K562 (cell line): Measurements from ENCODE around the gene ABCC1. TPM values are rescaled to one million over a fixed set of nuclear protein-coding genes. Genes with fewer than 3 reads are reported as not detected.

Source experiments
- ATAC-seq: fragments of 200-7000 bp; cut with Tn5 transposase; 3 replicates; pipeline ENCODE4 v1.9.1; 2020; ENCODE audit warnings: moderate library complexity
- BruUV-seq: library from RNA; stranded (reverse); fragments of 400-500 nt; replicated peaks from 2 replicates; lab custom pipeline; 2021; lab: Mats Ljungman, UMichigan
- CTCF ChIA-PET: fragments of 300-600 bp; formaldehyde crosslinking; extraction: SDS; loops from one replicate; lab custom pipeline; 2021; ENCODE audit warnings: low intra/inter-chr PET ratio; lab: Yijun Ruan, JAX
- POLR2A ChIA-PET: fragments of 300-600, 350-650 bp; sonication (Branson Sonifier 250); formaldehyde crosslinking; extraction: SDS; loops from one replicate; lab custom pipeline; 2021; ENCODE audit warnings: antibody characterized with exemption, inconsistent platforms; lab: Yijun Ruan, JAX
- DNase-seq, 4 experiments: peaks; one replicate each; pipeline versions ENCODE4 v3.0.0 to v3.0.0-alpha.2; 2011 to 2018; ENCODE audit warnings: low spot score in 3 of 4, mixed read lengths in 3 of 4; ENCODE audit errors: extremely low read depth in 1 of 4
- FAIRE-seq: peaks from 2 replicates; lab custom pipeline; 2011; peaks lifted over from hg19 to GRCh38; lab: Jason Lieb, UNC
- H2AFZ ChIP-seq: 2 replicates; pipeline ENCODE4 v1.6.0; 2011; ENCODE audit warnings: low read depth, low read length, control low read depth, inconsistent platforms
- H3K27ac ChIP-seq: fragments of 200-600 bp; 3 replicates; pipeline ENCODE4 v1.8.0; 2011; ENCODE audit warnings: low read depth, mild to moderate bottlenecking, control low read depth, inconsistent platforms, low read length, moderate library complexity, mixed read lengths; ENCODE audit errors: extremely low read depth
- H3K27me3 ChIP-seq, 2 experiments: fragments of 300-600 bp in 1 of 2; 2 replicates in 1 of 2; 3 replicates in 1 of 2; pipeline versions ENCODE4 v1.6.0 to v1.8.0; 2011; ENCODE audit warnings: inconsistent platforms in 2 of 2, low read length in 2 of 2, mild to moderate bottlenecking in 1 of 2, mixed read lengths in 1 of 2, moderate library complexity in 1 of 2; ENCODE audit not compliant: control insufficient read depth in 2 of 2, insufficient read depth in 2 of 2
- H3K36me3 ChIP-seq: fragments of 300-600 bp; 3 replicates; pipeline ENCODE4 v1.8.0; 2011; ENCODE audit warnings: mild to moderate bottlenecking, low read length, inconsistent platforms; ENCODE audit not compliant: control insufficient read depth, insufficient read depth
- H3K4me1 ChIP-seq, 2 experiments: fragments of 200-600 bp in 1 of 2; replicated peaks in 1 of 2; 2 replicates in 1 of 2; 3 replicates in 1 of 2; pipeline versions ENCODE4 v1.5.1 to v1.8.0; 2011; ENCODE audit warnings: inconsistent platforms in 2 of 2, low read length in 2 of 2, mild to moderate bottlenecking in 1 of 2, mixed read lengths in 1 of 2, moderate library complexity in 1 of 2; ENCODE audit not compliant: control insufficient read depth in 2 of 2, insufficient read depth in 2 of 2
- H3K4me2 ChIP-seq: 2 replicates; pipeline ENCODE4 v1.6.1; 2011; ENCODE audit warnings: low read length, control low read depth, inconsistent platforms, mixed read lengths; ENCODE audit not compliant: insufficient read depth
- H3K4me3 ChIP-seq: fragments of 200-600 bp; sonication (generic), shearing (Covaris generic); 2 replicates; pipeline ENCODE4 v1.5.1; 2016; ENCODE audit warnings: control low read depth, inconsistent platforms
- H3K79me2 ChIP-seq: fragments of 200-600 bp; 3 replicates; pipeline ENCODE4 v1.8.0; 2011; ENCODE audit warnings: low read length, inconsistent platforms; ENCODE audit not compliant: control insufficient read depth, insufficient read depth
- H3K9ac ChIP-seq, 2 experiments: 2 replicates each; pipeline versions ENCODE4 v1.6.0 to v1.6.1; 2011; ENCODE audit warnings: low read depth in 2 of 2, low read length in 2 of 2, control low read depth in 1 of 2, inconsistent platforms in 1 of 2, mild to moderate bottlenecking in 1 of 2, mixed read lengths in 1 of 2; ENCODE audit not compliant: insufficient read depth in 1 of 2
- H3K9me1 ChIP-seq: one replicate; pipeline ENCODE4 v1.6.0; 2011; ENCODE audit warnings: inconsistent platforms, mild to moderate bottlenecking, low read length, moderate library complexity; ENCODE audit not compliant: control insufficient read depth, insufficient read depth
- H3K9me3 ChIP-seq: replicated peaks from 2 replicates; pipeline ENCODE4 v1.5.1; 2011; ENCODE audit warnings: low read depth, low read length, inconsistent platforms; ENCODE audit not compliant: control insufficient read depth, insufficient read depth
- H4K20me1 ChIP-seq: replicated peaks from 2 replicates; pipeline ENCODE4 v1.6.1; 2011; ENCODE audit warnings: low read length, inconsistent platforms, mixed read lengths; ENCODE audit not compliant: control insufficient read depth, insufficient read depth
- DNMT1 ChIP-seq: fragments of 450-650 bp; IDR thresholded peaks from 2 replicates; pipeline ENCODE4 v1.6.1; 2016; ENCODE audit warnings: antibody characterized with exemption, mild to moderate bottlenecking
- FOXA1 ChIP-seq: fragments of 450-650 bp; IDR thresholded peaks from 2 replicates; pipeline ENCODE4 v1.6.1; 2016; ENCODE audit warnings: mild to moderate bottlenecking, borderline replicate concordance
- FOXO4 ChIP-seq: fragments of 450-650 bp; formaldehyde crosslinking; IDR thresholded peaks from 2 replicates; pipeline ENCODE4 v1.4.0; 2020; ENCODE audit warnings: mild to moderate bottlenecking, moderate library complexity
- HNRNPLL ChIP-seq: fragments of 200-400 bp; formaldehyde crosslinking; IDR thresholded peaks from 2 replicates; pipeline ENCODE4 v1.6.1; 2017; ENCODE audit warnings: low read length, low read depth, mild to moderate bottlenecking; ENCODE audit not compliant: poor library complexity, severe bottlenecking
- NBN ChIP-seq: fragments of 450-650 bp; IDR thresholded peaks from 2 replicates; pipeline ENCODE4 v1.6.1; 2016; ENCODE audit warnings: low read depth, mild to moderate bottlenecking
- NFYB ChIP-seq: IDR thresholded peaks from 2 replicates; pipeline ENCODE4 v1.6.1; 2011; ENCODE audit warnings: mild to moderate bottlenecking, moderate library complexity; ENCODE audit not compliant: insufficient read length; ENCODE audit errors: extremely low read depth
- TCFL5 ChIP-seq: fragments of 250-450 bp; sonication (Bioruptor Pico); conservative IDR thresholded peaks from 2 replicates; pipeline ENCODE4 v1.6.1; 2021; ENCODE audit warnings: mild to moderate bottlenecking, moderate library complexity, matching md5 sums
- TEAD1 ChIP-seq, 2 experiments: fragments of 450-650 bp in 1 of 2; sonication (generic) in 1 of 2; formaldehyde crosslinking; IDR thresholded peaks; 2 replicates each; pipeline versions ENCODE4 v1.4.0 to v1.8.0; 2020 to 2022; ENCODE audit warnings: mild to moderate bottlenecking in 2 of 2, missing genetic modification reagents in 1 of 2
- ZNF507 ChIP-seq: conservative IDR thresholded peaks from 2 replicates; pipeline ENCODE4 v1.6.1; 2017; ENCODE audit warnings: missing genetic modification characterization, missing compliant biosample characterization
- WGBS: fragments of 100-300 bp; shearing (Covaris generic); methylation state at CpG from one replicate; pipeline ENCODE4 v1.1.6; 2016; ENCODE audit warnings: low coverage, mixed read lengths; ENCODE audit not compliant: insufficient coverage; ENCODE audit errors: missing lambda C conversion rate; 5-methylcytosine and 5-hydroxymethylcytosine counted together
- in situ Hi-C: fragments of 300-500 bp; cut with MboI; formaldehyde crosslinking; loops from 4 replicates; pipeline ENCODE4 v1.15.0; 2018; ENCODE audit warnings: inconsistent platforms, mixed read lengths
- intact Hi-C: fragments of 100-400 bp; cut with micrococcal nuclease; formaldehyde crosslinking; loops from 2 replicates; pipeline ENCODE4 v1.14.2; 2022
- polyA plus RNA-seq, 8 experiments: library from polyadenylated mRNA; depleted of rRNA in 4 of 8; stranded (reverse) in 5 of 8; unstranded in 3 of 8; fragments of >200 nt; fragmentation: Nextera tagmentation in 2 of 8; fragmentation: Illumina TruSeq in 1 of 8; extraction: Ambion mirVana in 2 of 8; extraction: Trizol in 1 of 8; gene quantifications; 2 replicates each; pipeline versions ENCODE4 v1.2.1 to v1.2.3, GENCODE V29; 2011 to 2014; ENCODE audit warnings: inconsistent platforms in 1 of 8, missing spikeins in 1 of 8
- total RNA-seq, 7 experiments: library from RNA; depleted of rRNA in 6 of 7; stranded (reverse); fragments of >200 nt in 6 of 7; fragmentation: Illumina TruSeq in 2 of 7; extraction: Trizol in 2 of 7; gene quantifications; 2 replicates each; pipeline versions ENCODE4 v1.2.1 to v1.2.3, GENCODE V29; 2011 to 2021; ENCODE audit warnings: low replicate concordance in 1 of 7
- TF ChIP-seq, protein P1 (sequence below): fragments of 450-650 bp; formaldehyde crosslinking; IDR thresholded peaks from 2 replicates; pipeline ENCODE4 v1.4.0; 2020; ENCODE audit warnings: mild to moderate bottlenecking, moderate library complexity

ABCC1 gene
- total and polyA plus RNA-seq, 9 of the 15 experiments (the other 6 are each of a cell fraction or from before 2014, with no cell fraction given), result 3.9 to 41.6 (median 10.0) TPM

GRCh38 chr16:15979801-15980200, 30.4 kb downstream of the ABCC1 start:
- no peak for ATAC-seq
- Histone ChIP-seq H3K4me1 (no peaks in the 10 kb centered on the region), H3K9ac (no peak overlapping the region), H3K4me3 (no peak overlapping the region), H3K79me2 (peaks cover 72% of the 10 kb centered on the region), H3K36me3 (peaks cover 27% of the 10 kb centered on the region; the same call in 2 of the 3 replicates), H3K27me3 (no peaks in the 10 kb centered on the region), H3K27ac (no peak overlapping the region), H3K9me1 (no peaks in the 10 kb centered on the region), H3K4me2 (no peak overlapping the region), H2AFZ (no peak overlapping the region), H4K20me1 (no peaks in the 10 kb centered on the region), H3K9me3 (peaks cover 40% of the 10 kb centered on the region)
- TF ChIP-seq NFYB (no peak), TCFL5 (no peak), DNMT1 (no peak), FOXA1 (no peak), FOXO4 (no peak), TEAD1 (CRISPR knock-in tag; IDR thresholded peaks at IDR 0.05) (no peak), ZNF507 (tag) (no peak), HNRNPLL (no peak), NBN (no peak)
- TF ChIP-seq, protein P1, sequence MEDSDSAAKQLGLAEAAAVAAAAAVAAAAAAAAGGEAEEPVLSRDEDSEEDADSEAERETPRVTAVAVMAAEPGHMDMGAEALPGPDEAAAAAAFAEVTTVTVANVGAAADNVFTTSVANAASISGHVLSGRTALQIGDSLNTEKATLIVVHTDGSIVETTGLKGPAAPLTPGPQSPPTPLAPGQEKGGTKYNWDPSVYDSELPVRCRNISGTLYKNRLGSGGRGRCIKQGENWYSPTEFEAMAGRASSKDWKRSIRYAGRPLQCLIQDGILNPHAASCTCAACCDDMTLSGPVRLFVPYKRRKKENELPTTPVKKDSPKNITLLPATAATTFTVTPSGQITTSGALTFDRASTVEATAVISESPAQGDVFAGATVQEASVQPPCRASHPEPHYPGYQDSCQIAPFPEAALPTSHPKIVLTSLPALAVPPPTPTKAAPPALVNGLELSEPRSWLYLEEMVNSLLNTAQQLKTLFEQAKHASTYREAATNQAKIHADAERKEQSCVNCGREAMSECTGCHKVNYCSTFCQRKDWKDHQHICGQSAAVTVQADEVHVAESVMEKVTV, result no peak
- POLR2A ChIA-PET, result no interaction called here
- no peak for DNase-seq
- no TSS peak for BruUV-seq
- 87% methylated on average over 3 of the region's 3 CpGs for WGBS
- intact Hi-C loops (no loop called here), in situ Hi-C loops (no loop called here)
- FAIRE-seq, result no peak
- CTCF ChIA-PET, result no interaction called here
